ENCODE results near the gene SLC15A3. TPM values are rescaled to one million over a fixed set of nuclear protein-coding genes. Genes with fewer than 3 reads are reported as not detected.
A peak's percentile ranks its signal among the peaks of the same experiment; 100 is the strongest.

SLC15A3 gene
- total RNA-seq, 2 experiments from 2014 or later: 3.9 to 4.7 TPM

DNA sequence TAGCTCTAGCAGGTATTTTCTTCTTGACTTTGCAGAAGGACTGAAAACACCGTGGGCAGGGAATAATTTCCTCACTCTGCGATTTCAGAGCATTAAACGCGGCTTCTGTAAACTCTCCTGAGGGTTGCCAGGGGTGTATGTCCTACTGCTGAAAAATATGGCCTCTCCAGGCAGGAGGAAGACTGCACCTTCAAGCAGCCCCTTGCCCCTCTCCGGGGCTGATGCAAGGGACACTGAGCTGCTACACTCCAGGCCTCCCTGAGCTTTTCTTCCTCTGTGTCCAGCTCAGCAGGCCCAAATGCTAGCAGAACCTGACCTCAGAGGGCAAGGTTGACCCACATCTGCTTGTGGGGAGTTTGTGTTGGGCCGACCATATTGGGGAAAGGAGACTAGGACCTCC is 21.7 kb upstream of the SLC15A3 start:
- H3K36me3 Mint-ChIP-seq (ENCODE audit: low read depth): peaks cover 57% of the 10 kb centered on the region
- ChIA-PET CTCF (no interaction called here), POLR2A (interaction anchor here (0.6 to 1.3 kb wide), 3 partner anchors 9 to 73 kb away, joined by 3 to 6 read pairs (median 4); no protein-coding TSS in a partner anchor)
- ATAC-seq (no peak), DNase-seq (no peak)
- no peaks in the 10 kb centered on the region for H3K27me3 Mint-ChIP-seq
- peaks cover 41% of the 10 kb centered on the region for H3K4me1 Mint-ChIP-seq (ENCODE audit: low read depth)
- no peak for TF ChIP-seq CTCF (IDR thresholded peaks at IDR 0.05)
- intact Hi-C loops (cut with micrococcal nuclease): loop anchor here (2.0 kb wide), 1 partner anchor 15 kb away; no protein-coding TSS in a partner anchor
- peak overlapping the region; percentile 83 for H3K4me3 Mint-ChIP-seq
- no peaks in the 10 kb centered on the region for H3K9me3 Mint-ChIP-seq
- H3K27ac Mint-ChIP-seq: peak overlapping the region; percentile 100

DNA sequence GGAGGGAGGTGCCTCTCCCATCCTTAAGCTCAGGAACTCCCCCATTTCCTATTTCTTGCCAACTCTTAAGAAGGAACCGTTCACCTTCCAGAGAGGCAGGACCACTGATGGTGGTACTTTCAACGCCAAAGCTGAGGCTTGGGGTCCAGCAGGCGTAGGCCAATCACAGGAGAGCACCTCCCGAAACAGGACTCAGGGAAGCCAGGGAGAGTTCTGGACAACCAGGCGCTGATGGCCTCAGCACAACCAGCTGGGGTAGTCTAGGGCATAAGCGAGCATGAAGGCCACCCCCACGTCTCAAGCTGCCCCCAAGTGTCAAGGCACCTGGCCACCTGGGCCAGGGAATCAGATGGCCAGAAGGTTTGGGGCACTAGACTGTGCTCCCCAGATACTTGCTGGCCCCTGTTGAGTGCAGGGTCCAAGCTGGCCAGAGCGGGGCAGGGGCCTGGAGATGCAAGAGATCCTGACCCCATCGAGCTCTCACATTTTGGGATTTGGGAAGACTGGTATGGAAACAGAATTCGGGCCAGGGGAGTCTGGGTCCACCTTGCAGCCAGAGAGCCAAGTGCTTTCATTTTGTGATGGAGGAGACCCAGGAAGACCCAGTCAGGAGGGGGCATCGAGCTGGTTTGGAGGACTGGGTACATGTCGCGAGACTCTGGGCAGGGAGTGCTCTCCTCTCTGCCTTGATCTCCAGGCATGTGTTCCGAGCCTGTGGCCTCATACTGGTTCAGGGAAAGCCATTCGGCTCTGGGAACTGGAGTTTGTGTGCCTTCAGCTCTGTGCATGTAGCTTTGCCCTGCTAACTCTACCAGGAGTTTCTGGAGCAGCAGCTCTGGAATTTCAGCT is 20.4 kb upstream of the SLC15A3 start:
- peak overlapping the region; percentile 83 for H3K4me3 Mint-ChIP-seq
- DNase-seq: peak; percentile 64
- H3K9me3 Mint-ChIP-seq: peaks cover 4% of the 10 kb centered on the region
- H3K4me1 Mint-ChIP-seq (ENCODE audit: low read depth): peaks cover 29% of the 10 kb centered on the region
- no peaks in the 10 kb centered on the region for H3K27me3 Mint-ChIP-seq
- peak overlapping the region; percentile 100 for H3K27ac Mint-ChIP-seq
- CTCF ChIA-PET: interaction anchor here (0.8 to 3.1 kb wide), 9 partner anchors 9 to 213 kb away, joined by 3 to 22 read pairs (median 4); partner anchors contain the start of genes PRPF19 and SLC15A3
- POLR2A ChIA-PET: interaction anchor here (0.9 to 1.8 kb wide), 12 partner anchors 18 to 143 kb away, joined by 3 to 9 read pairs (median 4); partner anchors contain the start of genes CD5 and TMEM109
- intact Hi-C loops (cut with micrococcal nuclease): no loop called here
- peak; percentile 28 for ATAC-seq
- peaks cover 49% of the 10 kb centered on the region for H3K36me3 Mint-ChIP-seq (ENCODE audit: low read depth)
- no peak for TF ChIP-seq CTCF (IDR thresholded peaks at IDR 0.05)

- peaks cover 42% of the 10 kb centered on the region for H3K36me3 Mint-ChIP-seq (ENCODE audit: low read depth)
- TF ChIP-seq CTCF (IDR thresholded peaks at IDR 0.05): no peak
- intact Hi-C loops (cut with micrococcal nuclease): no loop called here
- peak within 1 kb of the TSS; percentile 100 for H3K27ac Mint-ChIP-seq
- peak; percentile 84 for DNase-seq
- H3K27me3 Mint-ChIP-seq: no peaks in the 10 kb centered on the region
- peaks cover 4% of the 10 kb centered on the region for H3K9me3 Mint-ChIP-seq
- peak within 1 kb of the TSS; percentile 83 for H3K4me3 Mint-ChIP-seq
- ChIA-PET POLR2A (interaction anchor here (0.6 to 1.8 kb wide), 16 partner anchors 15 to 143 kb away, joined by 3 to 9 read pairs (median 4); partner anchors contain the start of genes CD5 and TMEM109), CTCF (interaction anchor here (0.8 to 3.1 kb wide), 10 partner anchors 9 to 214 kb away, joined by 3 to 22 read pairs (median 6); partner anchors contain the start of gene SLC15A3)
- peak; percentile 69 for ATAC-seq
- H3K4me1 Mint-ChIP-seq (ENCODE audit: low read depth): peaks cover 22% of the 10 kb centered on the region
Observed at GRCh38 chr11:60971520-60971919, 19.5 kb upstream of the SLC15A3 start, which contains the start of gene CD6. TSS of gene CD6 (plus strand) at chr11:60971680. CDS start at chr11:60971866, 186 bp downstream.

- Mint-ChIP-seq H3K27me3 (no peaks in the 10 kb centered on the region), H3K4me1 (ENCODE audit: low read depth) (peaks cover 16% of the 10 kb centered on the region), H3K27ac (peak overlapping the region; percentile 100), H3K9me3 (peaks cover 4% of the 10 kb centered on the region), H3K36me3 (ENCODE audit: low read depth) (peaks cover 36% of the 10 kb centered on the region), H3K4me3 (peak overlapping the region; percentile 83)
- no peak for DNase-seq
- intact Hi-C loops (cut with micrococcal nuclease): loop anchor here (1.0 kb wide), 1 partner anchor 158 kb away; no protein-coding TSS in a partner anchor
- no peak for ATAC-seq
- POLR2A ChIA-PET: interaction anchor here (0.6 to 1.8 kb wide), 14 partner anchors 14 to 141 kb away, joined by 3 to 9 read pairs (median 4); partner anchors contain the start of genes CD5 and TMEM109
- no peak for TF ChIP-seq CTCF (IDR thresholded peaks at IDR 0.05)
- CTCF ChIA-PET: interaction anchor here (0.8 to 3.1 kb wide), 15 partner anchors 8 to 189 kb away, joined by 3 to 22 read pairs (median 5); partner anchors contain the start of gene SLC15A3
Observed at GRCh38 chr11:60970890-60971289, 18.9 kb upstream of the SLC15A3 start.
